GM23338 (cell line): ENCODE data around the gene NSUN3. TPM values are rescaled to one million over a fixed set of nuclear protein-coding genes. Genes with fewer than 3 reads are reported as not detected.

Experiments
- ATAC-seq: fragments of 200-7000 bp; cut with Tn5 transposase; 3 replicates; pipeline ENCODE4 v1.9.1; 2020
- DNase-seq: peaks from one replicate; pipeline ENCODE4 v3.0.0-alpha.2; 2015; ENCODE audit warnings: low spot score
- H2AFZ ChIP-seq: fragments of 200-600 bp; sonication (generic); 2 replicates; pipeline ENCODE4 v1.8.0; 2016; ENCODE audit warnings: antibody characterized with exemption, mild to moderate bottlenecking, moderate library complexity
- H3F3A ChIP-seq: fragments of 200-600 bp; sonication (generic); replicated peaks from 2 replicates; pipeline ENCODE4 v1.8.0; 2017; ENCODE audit warnings: antibody characterized with exemption, mixed run types, low read depth
- H3K27ac ChIP-seq: fragments of 200-600 bp; sonication (generic); 2 replicates; pipeline ENCODE4 v1.6.1; 2016; ENCODE audit warnings: low read depth
- H3K27me3 ChIP-seq: fragments of 200-600 bp; sonication (generic); 2 replicates; pipeline ENCODE4 v1.8.0; 2016; ENCODE audit warnings: mild to moderate bottlenecking, mixed run types, moderate library complexity; ENCODE audit not compliant: insufficient read depth
- H3K36me3 ChIP-seq: fragments of 200-600 bp; sonication (generic); 2 replicates; pipeline ENCODE4 v1.8.0; 2016; ENCODE audit warnings: mild to moderate bottlenecking; ENCODE audit not compliant: insufficient read depth
- H3K4me1 ChIP-seq: fragments of 200-600 bp; sonication (generic); 2 replicates; pipeline ENCODE4 v1.8.0; 2016; ENCODE audit warnings: mild to moderate bottlenecking, moderate library complexity; ENCODE audit not compliant: insufficient read depth
- H3K4me2 ChIP-seq: fragments of 200-600 bp; sonication (generic); 2 replicates; pipeline ENCODE4 v1.7.1; 2017; ENCODE audit warnings: mixed run types
- H3K4me3 ChIP-seq: fragments of 200-600 bp; sonication (generic); 2 replicates; pipeline ENCODE4 v1.6.1; 2016; ENCODE audit warnings: mixed run types
- H3K79me2 ChIP-seq: fragments of 200-600 bp; sonication (generic); replicated peaks from 2 replicates; pipeline ENCODE4 v1.8.0; 2017; ENCODE audit warnings: mild to moderate bottlenecking; ENCODE audit not compliant: insufficient read depth
- H3K9me2 ChIP-seq: fragments of 200-600 bp; sonication (generic); 2 replicates; pipeline ENCODE4 v1.8.0; 2017; ENCODE audit not compliant: insufficient read depth
- H4K20me1 ChIP-seq: fragments of 200-600 bp; sonication (generic); replicated peaks from 2 replicates; pipeline ENCODE4 v1.8.0; 2017; ENCODE audit warnings: mild to moderate bottlenecking; ENCODE audit not compliant: insufficient read depth
- H3K27ac Mint-ChIP-seq: 2 replicates; pipeline ENCODE4 v1.8.0; 2020; ENCODE audit warnings: inconsistent platforms, mild to moderate bottlenecking, moderate library complexity, mixed read lengths
- H3K27me3 Mint-ChIP-seq: 3 replicates; pipeline ENCODE4 v1.8.0; 2022; ENCODE audit warnings: low read depth, mild to moderate bottlenecking, moderate library complexity, mixed read lengths, inconsistent platforms; ENCODE audit not compliant: insufficient read depth, poor library complexity
- H3K36me3 Mint-ChIP-seq: 3 replicates; pipeline ENCODE4 v1.8.0; 2021; ENCODE audit warnings: low read depth, mild to moderate bottlenecking, inconsistent platforms, moderate library complexity, mixed read lengths
- H3K4me1 Mint-ChIP-seq: 3 replicates; pipeline ENCODE4 v1.8.0; 2020; ENCODE audit warnings: mild to moderate bottlenecking, inconsistent platforms, mixed read lengths
- H3K4me3 Mint-ChIP-seq: 3 replicates; pipeline ENCODE4 v1.8.0; 2021; ENCODE audit warnings: moderate library complexity, mild to moderate bottlenecking, inconsistent platforms, mixed read lengths
- H3K9me3 Mint-ChIP-seq: 3 replicates; pipeline ENCODE4 v1.8.0; 2020; ENCODE audit warnings: moderate library complexity, mild to moderate bottlenecking, inconsistent platforms, mixed read lengths
- CREB1 ChIP-seq: fragments of 250-450 bp; sonication (Bioruptor Pico); IDR thresholded peaks from 2 replicates; pipeline ENCODE4 v1.5.0; 2020; ENCODE audit warnings: low read depth, mild to moderate bottlenecking, moderate library complexity
- CTCF ChIP-seq, 2 experiments: fragments of 200-600 bp in 1 of 2; sonication (generic) in 1 of 2; conservative IDR thresholded peaks; 2 replicates each; pipeline versions ENCODE4 v1.5.1 to v1.6.1; 2016 to 2017; ENCODE audit warnings: antibody characterized with exemption in 2 of 2, low read depth in 2 of 2, mild to moderate bottlenecking in 2 of 2, moderate library complexity in 1 of 2
- EZH2 ChIP-seq: fragments of 200-600 bp; sonication (generic); IDR thresholded peaks from one replicate; pipeline ENCODE4 v1.8.0; 2017; ENCODE audit warnings: antibody characterized with exemption, mild to moderate bottlenecking, low read depth; ENCODE audit not compliant: unreplicated experiment
- EZH2phosphoT487 ChIP-seq: fragments of 200-600 bp; sonication (generic); IDR thresholded peaks from one replicate; pipeline ENCODE4 v1.8.1; 2018; ENCODE audit warnings: antibody characterized with exemption; ENCODE audit not compliant: unreplicated experiment
- JUNB ChIP-seq: IDR thresholded peaks from one replicate; pipeline ENCODE4 v1.6.1; 2016; ENCODE audit warnings: antibody characterized with exemption; ENCODE audit not compliant: unreplicated experiment
- NANOG ChIP-seq: IDR thresholded peaks from 2 replicates; pipeline ENCODE4 v1.6.1; 2016; ENCODE audit warnings: antibody characterized with exemption, borderline replicate concordance
- POLR2AphosphoS5 ChIP-seq: IDR thresholded peaks from 2 replicates; pipeline ENCODE4 v1.6.1; 2016; ENCODE audit warnings: antibody characterized with exemption, low read depth
- STAT1 ChIP-seq: IDR thresholded peaks from one replicate; pipeline ENCODE4 v1.6.1; 2016; ENCODE audit warnings: antibody characterized with exemption; ENCODE audit not compliant: unreplicated experiment
- ZNF114 ChIP-seq: fragments of 250-450 bp; sonication (Bioruptor Pico); IDR thresholded peaks from 2 replicates; pipeline ENCODE4 v1.5.0; 2020; ENCODE audit warnings: mild to moderate bottlenecking, moderate library complexity
- ZNF331 ChIP-seq: fragments of 250-450 bp; sonication (Bioruptor Pico); IDR thresholded peaks from 2 replicates; pipeline ENCODE4 v1.5.0; 2020; ENCODE audit warnings: low read depth, mild to moderate bottlenecking, moderate library complexity
- polyA plus RNA-seq: library from polyadenylated mRNA; unstranded; fragments of >200 nt; fragmentation: Nextera tagmentation; extraction: Ambion mirVana; gene quantifications from 2 replicates; pipeline ENCODE4 v1.2.1, GENCODE V29; 2016
- total RNA-seq: library from RNA; depleted of rRNA; stranded (reverse); fragments of >200 nt; shearing (Covaris generic); gene quantifications from 2 replicates; pipeline ENCODE4 v1.2.3, GENCODE V29; 2014
- TF ChIP-seq, protein P1 (sequence below): IDR thresholded peaks from one replicate; pipeline ENCODE4 v1.6.1; 2018; ENCODE audit warnings: antibody characterized with exemption; ENCODE audit not compliant: unreplicated experiment
- TF ChIP-seq, protein P2 (sequence below): fragments of 250-450 bp; sonication (Bioruptor Pico); IDR thresholded peaks from 2 replicates; pipeline ENCODE4 v1.5.0; 2020; ENCODE audit warnings: mild to moderate bottlenecking, moderate library complexity
- TF ChIP-seq, protein P3 (sequence below): IDR thresholded peaks from 2 replicates; pipeline ENCODE4 v1.6.1; 2016; ENCODE audit warnings: antibody characterized with exemption

NSUN3 gene
- total and polyA plus RNA-seq, 2 experiments from 2014 or later: 5.4 to 10.6 TPM

- Histone ChIP-seq H3K4me3 (no peak overlapping the region), H3K4me1 (no peaks in the 10 kb centered on the region), H3K27me3 (no peaks in the 10 kb centered on the region), H3F3A (no peaks in the 10 kb centered on the region), H3K79me2 (peaks cover 10% of the 10 kb centered on the region; the same call in 1 of the 2 replicates), H3K4me2 (no peak overlapping the region), H3K36me3 (no peaks in the 10 kb centered on the region), H3K27ac (no peak overlapping the region), H4K20me1 (no peaks in the 10 kb centered on the region), H3K9me2 (no peaks in the 10 kb centered on the region), H2AFZ (no peak overlapping the region)
- H3K27ac Mint-ChIP-seq: no peak overlapping the region
- H3K27me3 Mint-ChIP-seq: peaks cover 6% of the 10 kb centered on the region
- no peaks in the 10 kb centered on the region for H3K36me3 Mint-ChIP-seq
- TF ChIP-seq EZH2phosphoT487: no peak
- TF ChIP-seq STAT1: no peak
- no peak for TF ChIP-seq ZNF331
- TF ChIP-seq CTCF (conservative IDR thresholded peaks at IDR 0.05; ENCODE audit: low read depth in 2 of 2): no peak
- TF ChIP-seq POLR2AphosphoS5: no peak
- TF ChIP-seq, protein P1, sequence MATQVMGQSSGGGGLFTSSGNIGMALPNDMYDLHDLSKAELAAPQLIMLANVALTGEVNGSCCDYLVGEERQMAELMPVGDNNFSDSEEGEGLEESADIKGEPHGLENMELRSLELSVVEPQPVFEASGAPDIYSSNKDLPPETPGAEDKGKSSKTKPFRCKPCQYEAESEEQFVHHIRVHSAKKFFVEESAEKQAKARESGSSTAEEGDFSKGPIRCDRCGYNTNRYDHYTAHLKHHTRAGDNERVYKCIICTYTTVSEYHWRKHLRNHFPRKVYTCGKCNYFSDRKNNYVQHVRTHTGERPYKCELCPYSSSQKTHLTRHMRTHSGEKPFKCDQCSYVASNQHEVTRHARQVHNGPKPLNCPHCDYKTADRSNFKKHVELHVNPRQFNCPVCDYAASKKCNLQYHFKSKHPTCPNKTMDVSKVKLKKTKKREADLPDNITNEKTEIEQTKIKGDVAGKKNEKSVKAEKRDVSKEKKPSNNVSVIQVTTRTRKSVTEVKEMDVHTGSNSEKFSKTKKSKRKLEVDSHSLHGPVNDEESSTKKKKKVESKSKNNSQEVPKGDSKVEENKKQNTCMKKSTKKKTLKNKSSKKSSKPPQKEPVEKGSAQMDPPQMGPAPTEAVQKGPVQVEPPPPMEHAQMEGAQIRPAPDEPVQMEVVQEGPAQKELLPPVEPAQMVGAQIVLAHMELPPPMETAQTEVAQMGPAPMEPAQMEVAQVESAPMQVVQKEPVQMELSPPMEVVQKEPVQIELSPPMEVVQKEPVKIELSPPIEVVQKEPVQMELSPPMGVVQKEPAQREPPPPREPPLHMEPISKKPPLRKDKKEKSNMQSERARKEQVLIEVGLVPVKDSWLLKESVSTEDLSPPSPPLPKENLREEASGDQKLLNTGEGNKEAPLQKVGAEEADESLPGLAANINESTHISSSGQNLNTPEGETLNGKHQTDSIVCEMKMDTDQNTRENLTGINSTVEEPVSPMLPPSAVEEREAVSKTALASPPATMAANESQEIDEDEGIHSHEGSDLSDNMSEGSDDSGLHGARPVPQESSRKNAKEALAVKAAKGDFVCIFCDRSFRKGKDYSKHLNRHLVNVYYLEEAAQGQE: no peak
- no peak for TF ChIP-seq EZH2
- TF ChIP-seq JUNB: no peak
- TF ChIP-seq, protein P2, sequence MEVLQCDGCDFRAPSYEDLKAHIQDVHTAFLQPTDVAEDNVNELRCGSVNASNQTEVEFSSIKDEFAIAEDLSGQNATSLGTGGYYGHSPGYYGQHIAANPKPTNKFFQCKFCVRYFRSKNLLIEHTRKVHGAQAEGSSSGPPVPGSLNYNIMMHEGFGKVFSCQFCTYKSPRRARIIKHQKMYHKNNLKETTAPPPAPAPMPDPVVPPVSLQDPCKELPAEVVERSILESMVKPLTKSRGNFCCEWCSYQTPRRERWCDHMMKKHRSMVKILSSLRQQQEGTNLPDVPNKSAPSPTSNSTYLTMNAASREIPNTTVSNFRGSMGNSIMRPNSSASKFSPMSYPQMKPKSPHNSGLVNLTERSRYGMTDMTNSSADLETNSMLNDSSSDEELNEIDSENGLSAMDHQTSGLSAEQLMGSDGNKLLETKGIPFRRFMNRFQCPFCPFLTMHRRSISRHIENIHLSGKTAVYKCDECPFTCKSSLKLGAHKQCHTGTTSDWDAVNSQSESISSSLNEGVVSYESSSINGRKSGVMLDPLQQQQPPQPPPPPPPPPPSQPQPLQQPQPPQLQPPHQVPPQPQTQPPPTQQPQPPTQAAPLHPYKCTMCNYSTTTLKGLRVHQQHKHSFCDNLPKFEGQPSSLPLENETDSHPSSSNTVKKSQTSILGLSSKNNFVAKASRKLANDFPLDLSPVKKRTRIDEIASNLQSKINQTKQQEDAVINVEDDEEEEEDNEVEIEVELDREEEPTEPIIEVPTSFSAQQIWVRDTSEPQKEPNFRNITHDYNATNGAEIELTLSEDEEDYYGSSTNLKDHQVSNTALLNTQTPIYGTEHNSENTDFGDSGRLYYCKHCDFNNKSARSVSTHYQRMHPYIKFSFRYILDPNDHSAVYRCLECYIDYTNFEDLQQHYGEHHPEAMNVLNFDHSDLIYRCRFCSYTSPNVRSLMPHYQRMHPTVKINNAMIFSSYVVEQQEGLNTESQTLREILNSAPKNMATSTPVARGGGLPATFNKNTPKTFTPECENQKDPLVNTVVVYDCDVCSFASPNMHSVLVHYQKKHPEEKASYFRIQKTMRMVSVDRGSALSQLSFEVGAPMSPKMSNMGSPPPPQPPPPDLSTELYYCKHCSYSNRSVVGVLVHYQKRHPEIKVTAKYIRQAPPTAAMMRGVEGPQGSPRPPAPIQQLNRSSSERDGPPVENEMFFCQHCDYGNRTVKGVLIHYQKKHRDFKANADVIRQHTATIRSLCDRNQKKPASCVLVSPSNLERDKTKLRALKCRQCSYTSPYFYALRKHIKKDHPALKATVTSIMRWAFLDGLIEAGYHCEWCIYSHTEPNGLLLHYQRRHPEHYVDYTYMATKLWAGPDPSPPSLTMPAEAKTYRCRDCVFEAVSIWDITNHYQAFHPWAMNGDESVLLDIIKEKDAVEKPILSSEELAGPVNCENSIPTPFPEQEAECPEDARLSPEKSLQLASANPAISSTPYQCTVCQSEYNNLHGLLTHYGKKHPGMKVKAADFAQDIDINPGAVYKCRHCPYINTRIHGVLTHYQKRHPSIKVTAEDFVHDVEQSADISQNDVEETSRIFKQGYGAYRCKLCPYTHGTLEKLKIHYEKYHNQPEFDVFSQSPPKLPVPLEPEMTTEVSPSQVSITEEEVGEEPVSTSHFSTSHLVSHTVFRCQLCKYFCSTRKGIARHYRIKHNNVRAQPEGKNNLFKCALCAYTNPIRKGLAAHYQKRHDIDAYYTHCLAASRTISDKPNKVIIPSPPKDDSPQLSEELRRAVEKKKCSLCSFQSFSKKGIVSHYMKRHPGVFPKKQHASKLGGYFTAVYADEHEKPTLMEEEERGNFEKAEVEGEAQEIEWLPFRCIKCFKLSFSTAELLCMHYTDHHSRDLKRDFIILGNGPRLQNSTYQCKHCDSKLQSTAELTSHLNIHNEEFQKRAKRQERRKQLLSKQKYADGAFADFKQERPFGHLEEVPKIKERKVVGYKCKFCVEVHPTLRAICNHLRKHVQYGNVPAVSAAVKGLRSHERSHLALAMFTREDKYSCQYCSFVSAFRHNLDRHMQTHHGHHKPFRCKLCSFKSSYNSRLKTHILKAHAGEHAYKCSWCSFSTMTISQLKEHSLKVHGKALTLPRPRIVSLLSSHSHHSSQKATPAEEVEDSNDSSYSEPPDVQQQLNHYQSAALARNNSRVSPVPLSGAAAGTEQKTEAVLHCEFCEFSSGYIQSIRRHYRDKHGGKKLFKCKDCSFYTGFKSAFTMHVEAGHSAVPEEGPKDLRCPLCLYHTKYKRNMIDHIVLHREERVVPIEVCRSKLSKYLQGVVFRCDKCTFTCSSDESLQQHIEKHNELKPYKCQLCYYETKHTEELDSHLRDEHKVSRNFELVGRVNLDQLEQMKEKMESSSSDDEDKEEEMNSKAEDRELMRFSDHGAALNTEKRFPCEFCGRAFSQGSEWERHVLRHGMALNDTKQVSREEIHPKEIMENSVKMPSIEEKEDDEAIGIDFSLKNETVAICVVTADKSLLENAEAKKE (CRISPR knock-in tag): no peak
- TF ChIP-seq, protein P3, sequence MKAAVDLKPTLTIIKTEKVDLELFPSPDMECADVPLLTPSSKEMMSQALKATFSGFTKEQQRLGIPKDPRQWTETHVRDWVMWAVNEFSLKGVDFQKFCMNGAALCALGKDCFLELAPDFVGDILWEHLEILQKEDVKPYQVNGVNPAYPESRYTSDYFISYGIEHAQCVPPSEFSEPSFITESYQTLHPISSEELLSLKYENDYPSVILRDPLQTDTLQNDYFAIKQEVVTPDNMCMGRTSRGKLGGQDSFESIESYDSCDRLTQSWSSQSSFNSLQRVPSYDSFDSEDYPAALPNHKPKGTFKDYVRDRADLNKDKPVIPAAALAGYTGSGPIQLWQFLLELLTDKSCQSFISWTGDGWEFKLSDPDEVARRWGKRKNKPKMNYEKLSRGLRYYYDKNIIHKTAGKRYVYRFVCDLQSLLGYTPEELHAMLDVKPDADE: no peak
- TF ChIP-seq CREB1 (CRISPR knock-in tag): no peak
- TF ChIP-seq NANOG: no peak
- TF ChIP-seq ZNF114 (CRISPR knock-in tag): no peak
- H3K4me3 Mint-ChIP-seq: no peak overlapping the region
- peaks cover 2% of the 10 kb centered on the region; the same call in 1 of the 3 replicates for H3K4me1 Mint-ChIP-seq
- DNase-seq (no peak), ATAC-seq (no peak)
- H3K9me3 Mint-ChIP-seq: no peaks in the 10 kb centered on the region; the same call in 2 of the 3 replicates
Observed at GRCh38 chr3:94061297-94061696, 1.6 kb upstream of the NSUN3 start.
